HPDE6-E6E7 (cell line): ENCODE results near the gene HIPK2.
A peak's percentile ranks its signal among the peaks of the same experiment; 100 is the strongest.

Experiments used
- DNase-seq: peaks from one replicate; pipeline ENCODE4 v3.0.0; 2011; ENCODE audit warnings: missing footprints; ENCODE audit errors: extremely low spot score

Gene HIPK2

GRCh38 chr7:139777948-139778841 is at the start of gene HIPK2:
Gene HIPK2 (minus strand): TSS chr7:139777998. CDS start chr7:139777623, 375 bp downstream.
- DNase-seq: no peak

GRCh38 chr7:139827042-139827441 is 49.2 kb upstream of the HIPK2 start:
- no peak for DNase-seq

- DNase-seq: no peak
These were observed 48.0 kb upstream of the HIPK2 start for GRCh38 chr7:139825666-139826290.

- no peak for DNase-seq
These were observed 46.2 kb upstream of the HIPK2 start for GRCh38 chr7:139823959-139824521.

- DNase-seq: no peak
These were observed 45.1 kb upstream of the HIPK2 start for GRCh38 chr7:139822855-139823254.

- no peak for DNase-seq
These were observed 43.7 kb upstream of the HIPK2 start for GRCh38 chr7:139821349-139822105.

GRCh38 chr7:139820089-139820488 is 42.3 kb upstream of the HIPK2 start:
- peak; percentile 21 for DNase-seq

- DNase-seq: no peak
These were observed 39.5 kb upstream of the HIPK2 start for GRCh38 chr7:139817249-139817648.

GRCh38 chr7:139813689-139814088 is 35.9 kb upstream of the HIPK2 start:
- DNase-seq: no peak

- DNase-seq: no peak
These were observed 35.4 kb upstream of the HIPK2 start for GRCh38 chr7:139813151-139813550.

GRCh38 chr7:139811066-139811465 is 33.3 kb upstream of the HIPK2 start:
- no peak for DNase-seq

- DNase-seq: no peak
These were observed 31.1 kb upstream of the HIPK2 start for GRCh38 chr7:139808846-139809442.

- no peak for DNase-seq
These were observed 30.6 kb upstream of the HIPK2 start for GRCh38 chr7:139808427-139808826.

- no peak for DNase-seq
These were observed 29.2 kb upstream of the HIPK2 start for GRCh38 chr7:139807009-139807408.

GRCh38 chr7:139804571-139804970 is 26.8 kb upstream of the HIPK2 start:
- no peak for DNase-seq

- DNase-seq: no peak
These were observed 21.8 kb upstream of the HIPK2 start for GRCh38 chr7:139799586-139799985.

GRCh38 chr7:139798892-139799291 is 21.1 kb upstream of the HIPK2 start:
- no peak for DNase-seq

GRCh38 chr7:139798221-139798620 is 20.4 kb upstream of the HIPK2 start:
- no peak for DNase-seq

- DNase-seq: no peak
These were observed 19.8 kb upstream of the HIPK2 start for GRCh38 chr7:139797607-139798006.

GRCh38 chr7:139791316-139791715 is 13.5 kb upstream of the HIPK2 start:
- DNase-seq: no peak

GRCh38 chr7:139784648-139785047 is 6.8 kb upstream of the HIPK2 start:
- DNase-seq: no peak
